ENCODE results near the gene ILK.

The ILK gene

GRCh38 chr11:6603287-6604080 is at the start of gene ILK, which contains the start of gene RRP8:
TSS of gene ILK (plus strand) at chr11:6603774. CDS start at chr11:6604272, 498 bp downstream.
TSS of gene RRP8 (minus strand) at chr11:6603616. CDS start at chr11:6603502, 114 bp downstream.
- DNase-seq (ENCODE audit: extremely low spot score): peak; percentile 94
- ChIA-PET POLR2A (interaction anchor here (2.0 kb wide), 1 partner anchor 15 kb away, joined by 10 read pairs; the partner anchor contains the start of gene TPP1), CTCF (interaction anchor here (1.2 to 3.8 kb wide), 8 partner anchors 9 to 224 kb away, joined by 3 to 22 read pairs (median 4); partner anchors contain the start of genes MRPL17 and TPP1)
- no peak for TF ChIP-seq CTCF (IDR thresholded peaks at IDR 0.05; ENCODE audit: control extremely low read depth, extremely low read depth, low read depth, missing control alignments)

GRCh38 chr11:6554828-6555706 is 48.5 kb upstream of the ILK start:
- POLR2A ChIA-PET: no interaction called here
- CTCF ChIA-PET: interaction anchor here (1.2 to 2.5 kb wide), 3 partner anchors 10 to 111 kb away, joined by 3 to 9 read pairs (median 5); no protein-coding TSS in a partner anchor

GRCh38 chr11:6556139-6556949 is 47.2 kb upstream of the ILK start:
- no peak for TF ChIP-seq CTCF (IDR thresholded peaks at IDR 0.05; ENCODE audit: control extremely low read depth, extremely low read depth, low read depth, missing control alignments)
- DNase-seq (ENCODE audit: extremely low spot score): no peak
- ChIA-PET CTCF (interaction anchor here (0.9 to 2.5 kb wide), 5 partner anchors 12 to 127 kb away, joined by 3 to 9 read pairs (median 3); partner anchors contain the start of gene MRPL17), POLR2A (no interaction called here)

More at GRCh38 chr11:6554828-6555706, 48.5 kb upstream of the ILK start:
- no peak for TF ChIP-seq CTCF (IDR thresholded peaks at IDR 0.05; ENCODE audit: control extremely low read depth, extremely low read depth, low read depth, missing control alignments)
- no peak for DNase-seq (ENCODE audit: extremely low spot score)

GRCh38 chr11:6557063-6557462 is 46.5 kb upstream of the ILK start:
- ChIA-PET POLR2A (no interaction called here), CTCF (interaction anchor here (0.9 to 1.2 kb wide), 4 partner anchors 11 to 126 kb away, joined by 3 to 4 read pairs (median 3); partner anchors contain the start of gene MRPL17)
- no peak for DNase-seq (ENCODE audit: extremely low spot score)

More at GRCh38 chr11:6557063-6557462, 46.5 kb upstream of the ILK start:
- TF ChIP-seq CTCF (IDR thresholded peaks at IDR 0.05; ENCODE audit: control extremely low read depth, extremely low read depth, low read depth, missing control alignments): no peak
